Measurements from ENCODE around the gene DNAH17. TPM values are rescaled to one million over a fixed set of nuclear protein-coding genes. Genes with fewer than 3 reads are reported as not detected.

The DNAH17 gene
- total RNA-seq, 1 donor = not detected

GRCh38 chr17:78527345-78527744, 49.9 kb downstream of the DNAH17 start:
- H3K4me3 ChIP-seq (ENCODE audit: low read depth, low read length) = no peak overlapping the region
- no peak for TF ChIP-seq CTCF (IDR thresholded peaks at IDR 0.05; ENCODE audit: insufficient read depth, low read depth, low read length)
- DNase-seq (ENCODE audit: low read depth) = no peak

GRCh38 chr17:78526231-78527025, 50.8 kb downstream of the DNAH17 start:
- no peak for TF ChIP-seq CTCF (IDR thresholded peaks at IDR 0.05; ENCODE audit: insufficient read depth, low read depth, low read length)
- DNase-seq (ENCODE audit: low read depth) = no peak
- no peak overlapping the region for H3K4me3 ChIP-seq (ENCODE audit: low read depth, low read length)

- DNase-seq (ENCODE audit: low read depth) = no peak
- no peak overlapping the region for H3K4me3 ChIP-seq (ENCODE audit: low read depth, low read length)
- no peak for TF ChIP-seq CTCF (IDR thresholded peaks at IDR 0.05; ENCODE audit: insufficient read depth, low read depth, low read length)
Observed at GRCh38 chr17:78525511-78526160, 51.6 kb downstream of the DNAH17 start.

GRCh38 chr17:78524870-78525510, 52.2 kb downstream of the DNAH17 start:
- TF ChIP-seq CTCF (IDR thresholded peaks at IDR 0.05; ENCODE audit: insufficient read depth, low read depth, low read length) = no peak
- no peak for DNase-seq (ENCODE audit: low read depth)
- no peak overlapping the region for H3K4me3 ChIP-seq (ENCODE audit: low read depth, low read length)

GRCh38 chr17:78523934-78524655, 53.1 kb downstream of the DNAH17 start:
- no peak for TF ChIP-seq CTCF (IDR thresholded peaks at IDR 0.05; ENCODE audit: insufficient read depth, low read depth, low read length)
- DNase-seq (ENCODE audit: low read depth) = no peak
- no peak overlapping the region for H3K4me3 ChIP-seq (ENCODE audit: low read depth, low read length)

GRCh38 chr17:78522031-78522809, 55.0 kb downstream of the DNAH17 start:
- no peak overlapping the region for H3K4me3 ChIP-seq (ENCODE audit: low read depth, low read length)
- TF ChIP-seq CTCF (IDR thresholded peaks at IDR 0.05; ENCODE audit: insufficient read depth, low read depth, low read length) = no peak
- no peak for DNase-seq (ENCODE audit: low read depth)

All from fibroblast of villous mesenchyme (primary cell).